H1 (cell line): ENCODE data around the gene TMEM196. TPM values are rescaled to one million over a fixed set of nuclear protein-coding genes. Genes with fewer than 3 reads are reported as not detected.

Experiments
- CTCF ChIA-PET: fragments of 300-600 bp; sonication (Branson Sonifier 250); formaldehyde crosslinking; loops from one replicate; lab custom pipeline; 2021; ENCODE audit not compliant: partially characterized antibody; lab: Charles Lee
- POLR2A ChIA-PET: fragments of 300-600 bp; sonication (Branson Sonifier 250); formaldehyde crosslinking; loops from one replicate; lab custom pipeline; 2021; ENCODE audit warnings: inconsistent platforms; ENCODE audit not compliant: partially characterized antibody; lab: Charles Lee
- DNase-seq, 2 experiments: peaks; one replicate each; pipeline versions ENCODE4 v3.0.0 to v3.0.0-alpha.2; 2010 to 2022; ENCODE audit warnings: low spot score in 2 of 2, low read depth in 1 of 2, mixed read lengths in 1 of 2
- FAIRE-seq: peaks from 2 replicates; lab custom pipeline; 2011; peaks lifted over from hg19 to GRCh38; lab: Jason Lieb, UNC
- H2AFZ ChIP-seq: 2 replicates; pipeline ENCODE4 v1.8.1; 2012; ENCODE audit warnings: low read length, inconsistent platforms
- H2AK5ac ChIP-seq: 2 replicates; pipeline ENCODE4 v1.6.1; 2013; ENCODE audit warnings: low read depth, low read length
- H2BK120ac ChIP-seq: replicated peaks from 2 replicates; pipeline ENCODE3; 2013; ENCODE audit warnings: low read depth, low read length, inconsistent platforms
- H2BK12ac ChIP-seq: 2 replicates; pipeline ENCODE4 v1.6.1; 2013; ENCODE audit warnings: low read depth, low read length
- H2BK15ac ChIP-seq: 2 replicates; pipeline ENCODE4 v1.6.1; 2013; ENCODE audit warnings: low read length
- H2BK20ac ChIP-seq: 2 replicates; pipeline ENCODE4 v1.6.1; 2013; ENCODE audit warnings: low read length
- H2BK5ac ChIP-seq: 2 replicates; pipeline ENCODE4 v1.6.1; 2013; ENCODE audit warnings: low read depth, low read length
- H3K14ac ChIP-seq: 2 replicates; pipeline ENCODE4 v1.6.1; 2013; ENCODE audit warnings: inconsistent platforms; ENCODE audit not compliant: insufficient read length
- H3K18ac ChIP-seq: 2 replicates; pipeline ENCODE4 v1.6.1; 2013; ENCODE audit warnings: low read length; ENCODE audit errors: extremely low read depth
- H3K23ac ChIP-seq: 2 replicates; pipeline ENCODE4 v1.6.1; 2013; ENCODE audit warnings: inconsistent platforms; ENCODE audit not compliant: insufficient read length
- H3K23me2 ChIP-seq: 2 replicates; pipeline ENCODE4 v1.6.1; 2013; ENCODE audit warnings: low read depth, low read length
- H3K27ac ChIP-seq: 2 replicates; pipeline ENCODE4 v1.6.1; 2011; ENCODE audit warnings: low read depth, low read length, inconsistent platforms
- H3K27me3 ChIP-seq, 4 experiments: replicated peaks in 1 of 4; 1 replicate in 1 of 4; 2 replicates in 3 of 4; pipeline versions ENCODE4 v1.6.1 to v1.8.1; 2011 to 2013; ENCODE audit warnings: low read length in 3 of 4, mild to moderate bottlenecking in 3 of 4, inconsistent platforms in 2 of 4, mixed read lengths in 2 of 4, moderate library complexity in 1 of 4; ENCODE audit not compliant: control insufficient read depth in 3 of 4, insufficient read depth in 3 of 4; ENCODE audit errors: extremely low read depth in 1 of 4
- H3K36me3 ChIP-seq, 4 experiments: 2 replicates each; pipeline versions ENCODE4 v1.6.1 to v1.8.1; 2011 to 2013; ENCODE audit warnings: mild to moderate bottlenecking in 4 of 4, low read length in 3 of 4, moderate library complexity in 2 of 4, control low read depth in 1 of 4, inconsistent platforms in 1 of 4; ENCODE audit not compliant: insufficient read depth in 4 of 4, control insufficient read depth in 2 of 4
- H3K4ac ChIP-seq: replicated peaks from 2 replicates; pipeline ENCODE3; 2013; ENCODE audit warnings: low read length, low read depth, mixed read lengths, inconsistent platforms; ENCODE audit not compliant: insufficient read length
- H3K4me1 ChIP-seq, 4 experiments: replicated peaks in 1 of 4; 1 replicate in 1 of 4; 2 replicates in 3 of 4; pipeline versions ENCODE4 v1.6.1 to v1.8.1; 2011 to 2013; ENCODE audit warnings: low read length in 3 of 4, inconsistent platforms in 2 of 4, mixed read lengths in 1 of 4; ENCODE audit not compliant: insufficient read depth in 4 of 4, control insufficient read depth in 3 of 4
- H3K4me2 ChIP-seq, 2 experiments: 2 replicates each; pipeline versions ENCODE4 v1.6.1 to v1.8.1; 2011 to 2013; ENCODE audit warnings: low read depth in 2 of 2, low read length in 2 of 2, control low read depth in 1 of 2, inconsistent platforms in 1 of 2, mild to moderate bottlenecking in 1 of 2; ENCODE audit not compliant: insufficient read depth in 1 of 2
- H3K4me3 ChIP-seq, 4 experiments: fragments of 200-600, 300-600 bp in 1 of 4; sonication (generic), shearing (Covaris generic), sonication (Bioruptor Twin) in 1 of 4; 2 replicates each; pipeline versions ENCODE4 v1.5.1 to v1.8.1; 2011 to 2016; ENCODE audit warnings: low read length in 4 of 4, low read depth in 3 of 4, control low read depth in 2 of 4, inconsistent platforms in 2 of 4, mild to moderate bottlenecking in 2 of 4, mixed read lengths in 1 of 4, moderate library complexity in 1 of 4; ENCODE audit not compliant: insufficient read depth in 2 of 4; ENCODE audit errors: extremely low read depth in 1 of 4
- H3K56ac ChIP-seq: replicated peaks from 2 replicates; pipeline ENCODE3; 2013; ENCODE audit warnings: low read depth, mild to moderate bottlenecking, mixed read lengths, low read length, inconsistent platforms; ENCODE audit not compliant: insufficient read length
- H3K79me1 ChIP-seq: 2 replicates; pipeline ENCODE4 v1.6.1; 2013; ENCODE audit warnings: low read depth, low read length, control low read depth
- H3K79me2 ChIP-seq, 2 experiments: 2 replicates each; pipeline versions ENCODE4 v1.6.1 to v1.8.1; 2012 to 2013; ENCODE audit warnings: low read length in 2 of 2, mild to moderate bottlenecking in 2 of 2, inconsistent platforms in 1 of 2; ENCODE audit not compliant: insufficient read depth in 2 of 2, control insufficient read depth in 1 of 2
- H3K9ac ChIP-seq, 4 experiments: replicated peaks in 1 of 4; 1 replicate in 1 of 4; 2 replicates in 3 of 4; pipeline versions ENCODE4 v1.6.1 to v1.8.1; 2011 to 2013; ENCODE audit warnings: low read depth in 3 of 4, low read length in 3 of 4, control low read depth in 2 of 4, mild to moderate bottlenecking in 2 of 4, moderate library complexity in 2 of 4, inconsistent platforms in 1 of 4; ENCODE audit errors: extremely low read depth in 1 of 4
- H3K9me3 ChIP-seq, 2 experiments: 2 replicates each; pipeline versions ENCODE4 v1.6.1 to v1.8.1; 2012 to 2013; ENCODE audit warnings: mild to moderate bottlenecking in 2 of 2, moderate library complexity in 2 of 2, control low read depth in 1 of 2, inconsistent platforms in 1 of 2, low read depth in 1 of 2, low read length in 1 of 2, mixed read lengths in 1 of 2; ENCODE audit not compliant: insufficient read depth in 2 of 2
- H4K20me1 ChIP-seq, 2 experiments: replicated peaks in 1 of 2; 2 replicates each; pipeline versions ENCODE3 to v1.8.1; 2011 to 2013; ENCODE audit warnings: inconsistent platforms in 2 of 2, low read length in 2 of 2, mild to moderate bottlenecking in 1 of 2; ENCODE audit not compliant: insufficient read depth in 2 of 2, control insufficient read depth in 1 of 2
- H4K5ac ChIP-seq: 2 replicates; pipeline ENCODE4 v1.6.1; 2013; ENCODE audit warnings: low read length, low read depth, mixed read lengths, inconsistent platforms; ENCODE audit not compliant: insufficient read length
- H4K8ac ChIP-seq: 2 replicates; pipeline ENCODE4 v1.8.0; 2013; ENCODE audit warnings: mild to moderate bottlenecking, moderate library complexity, low read length, inconsistent platforms; ENCODE audit not compliant: insufficient read depth; ENCODE audit errors: extremely low read depth
- H4K91ac ChIP-seq: replicated peaks from 2 replicates; pipeline ENCODE3; 2013; ENCODE audit warnings: low read length, mixed read lengths, inconsistent platforms; ENCODE audit not compliant: insufficient read length
- FOSL1 ChIP-seq: IDR thresholded peaks from 2 replicates; pipeline ENCODE4 v1.6.1; 2011; ENCODE audit warnings: mild to moderate bottlenecking, low read depth, low read length, moderate library complexity; ENCODE audit not compliant: insufficient read depth
- SRF ChIP-seq: IDR thresholded peaks from 2 replicates; pipeline ENCODE4 v1.6.1; 2011; ENCODE audit warnings: mild to moderate bottlenecking, low read depth, low read length, moderate library complexity
- TCF12 ChIP-seq: IDR thresholded peaks from 2 replicates; pipeline ENCODE4 v1.6.1; 2011; ENCODE audit warnings: low read depth, mild to moderate bottlenecking, low read length
- USF2 ChIP-seq: IDR thresholded peaks from 2 replicates; pipeline ENCODE4 v1.6.1; 2011; ENCODE audit warnings: low read length, improper control_type of control experiment
- YY1 ChIP-seq: IDR thresholded peaks from 2 replicates; pipeline ENCODE4 v1.6.1; 2011; ENCODE audit warnings: low read depth, mild to moderate bottlenecking, low read length
- WGBS, 2 experiments: shearing (Covaris generic) in 1 of 2; methylation state at CpG; one replicate each; pipeline versions ENCODE4 v1.1.6 to v1.1.7; 2013 to 2015; ENCODE audit warnings: low lambda C conversion rate in 2 of 2, mixed read lengths in 2 of 2, inconsistent platforms in 1 of 2, low coverage in 1 of 2, missing lambda C conversion rate in 1 of 2; ENCODE audit not compliant: insufficient replicate concordance in 2 of 2, insufficient coverage in 1 of 2, insufficient read length in 1 of 2; ENCODE audit errors: extremely low coverage in 1 of 2, missing lambda C conversion rate in 1 of 2; 5-methylcytosine and 5-hydroxymethylcytosine counted together
- polyA plus RNA-seq, 7 experiments: library from polyadenylated mRNA; depleted of rRNA in 3 of 7; stranded (reverse) in 5 of 7; unstranded in 2 of 7; fragments of >200 nt in 5 of 7; fragments of 200-250 nt in 2 of 7; gene quantifications; 1 replicate in 5 of 7; 2 replicates in 1 of 7; 4 replicates in 1 of 7; pipeline versions ENCODE4 v1.2.1 to v1.2.3, GENCODE V29; 2011 to 2013; ENCODE audit warnings: missing spikeins in 2 of 7, mixed read lengths in 2 of 7
- total RNA-seq: library from RNA; stranded (reverse); fragmentation: NEBNext Ultra II Directional; extraction: Animal tissue kit (Norgen Biotek cat#: 25700); gene quantifications from 2 replicates; pipeline ENCODE4 v1.2.1, GENCODE V29; 2021

The TMEM196 gene
- total and polyA plus RNA-seq, 2 of the 8 experiments (the other 6 are each of a cell fraction or from before 2014, with no cell fraction given), result 0.06 to 0.07 TPM

- no peaks in the 10 kb centered on the region; a peak in 1 of 8 replicates for H3K36me3 ChIP-seq
- no peak overlapping the region for H4K5ac ChIP-seq
- H3K23ac ChIP-seq, result no peak overlapping the region
- H3K9me3 ChIP-seq, result no peaks in the 10 kb centered on the region
- H3K79me2 ChIP-seq, result peaks cover 10 to 44% of the 10 kb centered on the region in 2 experiments
- H4K91ac ChIP-seq, result no peak overlapping the region
- ChIA-PET POLR2A (interaction anchor here (0.6 to 1.6 kb wide), 11 partner anchors 9 to 735 kb away, joined by 3 to 9 read pairs (median 3); partner anchors contain the start of gene ITGB8), CTCF (interaction anchor here (0.6 to 2.7 kb wide), 31 partner anchors 8 to 895 kb away, joined by 3 to 32 read pairs (median 4); partner anchors contain the start of gene ITGB8)
- no peak overlapping the region for H2AK5ac ChIP-seq
- DNase-seq, result no peak
- H3K9ac ChIP-seq, result no peak overlapping the region
- H3K4ac ChIP-seq, result no peak overlapping the region
- no peak overlapping the region for H3K56ac ChIP-seq
- H3K4me1 ChIP-seq, result peaks cover 0 to 3% (median 1%) of the 10 kb centered on the region in 4 experiments; a peak in 2 of 7 replicates
- peak overlapping the region; percentile 98 for H2AFZ ChIP-seq
- no peaks in the 10 kb centered on the region for H3K27me3 ChIP-seq
- H3K79me1 ChIP-seq, result no peaks in the 10 kb centered on the region
- no peak overlapping the region for H2BK120ac ChIP-seq
- no peak overlapping the region for H3K27ac ChIP-seq
- no peak for FAIRE-seq
- H2BK20ac ChIP-seq, result no peak overlapping the region
- H3K4me2 ChIP-seq, result peak overlapping the region in 1 of 2 experiments; percentile 15; a peak in 2 of 4 replicates
- H2BK5ac ChIP-seq, result no peak overlapping the region; the same call in 1 of the 2 replicates
- TF ChIP-seq YY1 (no peak), FOSL1 (no peak), TCF12 (no peak), USF2 (no peak), SRF (no peak)
- H3K18ac ChIP-seq, result no peak overlapping the region
- peak overlapping the region in 1 of 4 experiments; percentile 98; a peak in 2 of 8 replicates for H3K4me3 ChIP-seq
- H2BK15ac ChIP-seq, result no peak overlapping the region
- H4K8ac ChIP-seq, result no peak overlapping the region
- no peak overlapping the region for H3K14ac ChIP-seq
- 70% methylated on average over 6 of the region's 6 CpGs; no CpG with 5 or more reads in 1 of the 2 experiments for WGBS, 2 experiments
- H3K23me2 ChIP-seq, result no peaks in the 10 kb centered on the region
- H2BK12ac ChIP-seq, result no peak overlapping the region
- no peaks in the 10 kb centered on the region for H4K20me1 ChIP-seq
These were observed 64.2 kb downstream of the TMEM196 start for GRCh38 chr7:19709249-19709578.
